AG04450 (cell line): ENCODE data around the gene EGLN2. TPM values are rescaled to one million over a fixed set of nuclear protein-coding genes. Genes with fewer than 3 reads are reported as not detected.

ENCODE experiments used
- CTCF ChIA-PET: fragments of 300-600, 350-600 bp; formaldehyde crosslinking; extraction: SDS; loops from one replicate; lab custom pipeline; 2022; ENCODE audit warnings: antibody characterized with exemption, inconsistent platforms; lab: Charles Lee
- POLR2A ChIA-PET: fragments of 350-600 bp; formaldehyde crosslinking; extraction: SDS; loops from one replicate; lab custom pipeline; 2021; ENCODE audit warnings: antibody characterized with exemption, inconsistent platforms; lab: Yijun Ruan, JAX
- DNase-seq: peaks from one replicate; pipeline ENCODE4 v3.0.0-alpha.2; 2011; ENCODE audit warnings: low read depth, low spot score
- H3K27ac ChIP-seq: one replicate; pipeline ENCODE4 v1.5.1; 2012; ENCODE audit warnings: low read depth, low read length, control low read depth
- H3K27me3 ChIP-seq: one replicate; pipeline ENCODE4 v1.6.0; 2012; ENCODE audit warnings: low read length; ENCODE audit not compliant: control insufficient read depth, insufficient read depth
- H3K4me3 ChIP-seq: 2 replicates; pipeline ENCODE4 v1.5.1; 2011; ENCODE audit warnings: mild to moderate bottlenecking, low read depth, low read length, control low read depth
- H3K9me3 ChIP-seq: 2 replicates; pipeline ENCODE4 v1.5.1; 2012; ENCODE audit warnings: low read length; ENCODE audit not compliant: control insufficient read depth, insufficient read depth
- CTCF ChIP-seq: IDR thresholded peaks from 2 replicates; pipeline ENCODE4 v1.5.1; 2011; ENCODE audit warnings: low read depth, low read length, control low read depth, inconsistent platforms
- polyA plus RNA-seq: library from polyadenylated mRNA; depleted of rRNA; stranded (reverse); fragments of >200 nt; gene quantifications from 2 replicates; pipeline ENCODE4 v1.2.3, GENCODE V29; 2011

The EGLN2 gene
- polyA plus RNA-seq, 1 experiment: 28.2 TPM

- H3K27ac ChIP-seq: no peak overlapping the region
- ChIA-PET POLR2A (interaction anchor here (0.7 to 1.7 kb wide), 3 partner anchors 11 to 37 kb away, joined by 4 to 16 read pairs (median 7); no protein-coding TSS in a partner anchor), CTCF (interaction anchor here (2.2 kb wide), 1 partner anchor 121 kb away, joined by 5 read pairs; no protein-coding TSS in a partner anchor)
- TF ChIP-seq CTCF: no peak
- H3K9me3 ChIP-seq: no peaks in the 10 kb centered on the region
- no peaks in the 10 kb centered on the region for H3K27me3 ChIP-seq
- no peak for DNase-seq
- H3K4me3 ChIP-seq: peak overlapping the region; percentile 1; the same call in 1 of the 2 replicates
These were observed 44.3 kb upstream of the EGLN2 start for GRCh38 chr19:40754611-40755247.

- TF ChIP-seq CTCF: no peak
- Histone ChIP-seq H3K27me3 (no peaks in the 10 kb centered on the region), H3K27ac (peak overlapping the region; percentile 11), H3K4me3 (no peak overlapping the region), H3K9me3 (no peaks in the 10 kb centered on the region)
- CTCF ChIA-PET: interaction anchor here (2.2 kb wide), 1 partner anchor 121 kb away, joined by 5 read pairs; no protein-coding TSS in a partner anchor
- POLR2A ChIA-PET: interaction anchor here (0.7 to 1.7 kb wide), 2 partner anchors 11 to 38 kb away, joined by 7 to 16 read pairs; no protein-coding TSS in a partner anchor
- no peak for DNase-seq
These were observed 43.8 kb upstream of the EGLN2 start for GRCh38 chr19:40755248-40755624.

GRCh38 chr19:40755791-40756190 is 43.2 kb upstream of the EGLN2 start:
- CTCF ChIA-PET: interaction anchor here (2.2 kb wide), 1 partner anchor 122 kb away, joined by 5 read pairs; no protein-coding TSS in a partner anchor
- POLR2A ChIA-PET: no interaction called here
- H3K9me3 ChIP-seq: no peaks in the 10 kb centered on the region
- TF ChIP-seq CTCF: no peak
- no peak for DNase-seq
- H3K27ac ChIP-seq: peak overlapping the region; percentile 11
- H3K4me3 ChIP-seq: no peak overlapping the region
- no peaks in the 10 kb centered on the region for H3K27me3 ChIP-seq

GRCh38 chr19:40756502-40757110 is 42.4 kb upstream of the EGLN2 start:
- ChIA-PET POLR2A (interaction anchor here (0.5 to 1.4 kb wide), 2 partner anchors 21 to 216 kb away, joined by 4 read pairs; partner anchors contain the start of gene RAB4B), CTCF (interaction anchor here (1.1 to 2.2 kb wide), 3 partner anchors 21 to 122 kb away, joined by 4 to 5 read pairs (median 4); partner anchors contain the start of gene RAB4B)
- TF ChIP-seq CTCF: no peak
- H3K27ac ChIP-seq: no peak overlapping the region
- no peak overlapping the region for H3K4me3 ChIP-seq
- H3K27me3 ChIP-seq: no peaks in the 10 kb centered on the region
- H3K9me3 ChIP-seq: no peaks in the 10 kb centered on the region
- no peak for DNase-seq

- ChIA-PET POLR2A (no interaction called here), CTCF (no interaction called here)
- Histone ChIP-seq H3K9me3 (no peaks in the 10 kb centered on the region; the same call in 1 of the 2 replicates), H3K27me3 (no peaks in the 10 kb centered on the region), H3K27ac (no peak overlapping the region), H3K4me3 (no peak overlapping the region)
- DNase-seq: no peak
- TF ChIP-seq CTCF: no peak
These were observed 40.5 kb upstream of the EGLN2 start for GRCh38 chr19:40758491-40758890.
